Adipose tissue (tissue), 3 donors: ENCODE results near the gene GOLGA3. TPM values are rescaled to one million over a fixed set of nuclear protein-coding genes. Genes with fewer than 3 reads are reported as not detected.

Source experiments
- H3K27ac ChIP-seq: one replicate; pipeline ENCODE4 v1.5.1; 2013; ENCODE audit warnings: low read depth, low read length
- WGBS, 3 donors: extraction: QIAGEN DNeasy Blood & Tissue Kit; methylation state at CpG; one replicate each; pipeline ENCODE4 v1.1.7; 2013; 5-methylcytosine and 5-hydroxymethylcytosine counted together
- polyA plus RNA-seq, 3 donors: library from polyadenylated mRNA; stranded (reverse); fragments of 200-250 nt; gene quantifications; one replicate each; pipeline ENCODE4 v1.2.3, GENCODE V29; 2013
- donor health status: healthy with polysubstance abuse.
- donor health status: Bipolar disorder and iron deficiency.
- donor health status: healthy.

The GOLGA3 gene
- polyA plus RNA-seq, 3 donors, result 13.2 to 34.8 (median 14.1) TPM

- H3K27ac ChIP-seq, result no peak overlapping the region
- 92 to 94% (median 94%) methylated on average over 31 of the region's 31 CpGs for whole genome bisulfite sequencing, 3 donors
Observed at GRCh38 chr12:132719141-132719953, 109.3 kb downstream of the GOLGA3 start.

Other genes starting within 250 kb of the GOLGA3 start
- under 1 TPM in 2 of 3 donors, not detected in 1; 0.14 to 0.18 TPM for gene LRCOL1, start 218.3 kb downstream of the GOLGA3 start, polyA plus RNA-seq
- gene P2RX2, start 210.1 kb downstream of the GOLGA3 start, polyA plus RNA-seq, result 1 to 10 TPM in 1 of 3 donors, under 1 TPM in 2; 0.37 to 1.5 (median 0.38) TPM
- 10 to 100 TPM; 13.7 to 27.6 (median 15.0) TPM for gene POLE, start 141.5 kb downstream of the GOLGA3 start, polyA plus RNA-seq
- 10 to 100 TPM; 30.8 to 76.3 (median 39.6) TPM for gene PXMP2, start 141.3 kb downstream of the GOLGA3 start, polyA plus RNA-seq
- 10 to 100 TPM; 11.2 to 14.5 (median 12.2) TPM for gene PGAM5, start 118.0 kb downstream of the GOLGA3 start, polyA plus RNA-seq
- gene ANKLE2, start 67.0 kb downstream of the GOLGA3 start, polyA plus RNA-seq, result 10 to 100 TPM; 18.2 to 58.2 (median 19.2) TPM
- gene CHFR, start 58.7 kb upstream of the GOLGA3 start, polyA plus RNA-seq, result 10 to 100 TPM; 12.8 to 21.0 (median 19.1) TPM
- gene ZNF605, start 127.4 kb upstream of the GOLGA3 start, polyA plus RNA-seq, result 1 to 10 TPM; 2.4 to 2.9 (median 2.7) TPM
- 1 to 10 TPM; 2.3 to 7.2 (median 3.0) TPM for gene ZNF26, start 157.5 kb upstream of the GOLGA3 start, polyA plus RNA-seq
- 10 to 100 TPM in 1 of 3 donors, 1 to 10 TPM in 2; 5.9 to 10.6 (median 6.3) TPM for gene ZNF84, start 208.6 kb upstream of the GOLGA3 start, polyA plus RNA-seq